DND-41 (cell line): ENCODE results near the gene STAC.

Source experiments
- EZH2 ChIP-seq: IDR thresholded peaks from 3 replicates; pipeline ENCODE4 v1.6.1; 2012; ENCODE audit warnings: borderline replicate concordance, low read depth, mild to moderate bottlenecking, moderate library complexity, low read length, inconsistent platforms; ENCODE audit not compliant: severe bottlenecking
- TF ChIP-seq, protein P1 (sequence below): IDR thresholded peaks from 2 replicates; pipeline ENCODE4 v1.5.1; 2012; ENCODE audit warnings: borderline replicate concordance, low read length, moderate library complexity, mild to moderate bottlenecking; ENCODE audit not compliant: poor library complexity, severe bottlenecking; ENCODE audit errors: extremely low read depth

DNA sequence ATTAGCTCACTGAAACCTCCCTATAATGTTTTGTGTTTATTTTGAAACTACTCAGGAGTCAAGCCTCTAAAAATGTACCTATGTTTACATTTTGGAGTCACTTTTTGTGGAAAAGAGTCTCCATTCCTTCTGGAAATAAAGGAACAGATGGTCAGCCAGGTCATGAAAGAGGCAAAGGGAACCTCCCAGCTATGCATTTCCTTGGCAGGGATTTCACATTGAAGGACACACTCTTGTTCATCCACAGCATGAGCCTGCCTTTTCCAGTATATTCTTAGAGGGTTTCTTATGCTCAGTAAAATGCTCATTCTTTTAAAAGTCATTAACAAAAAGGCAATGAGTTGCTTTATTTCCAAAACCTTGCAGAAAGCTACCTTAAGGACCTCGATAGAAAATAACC is 20.8 kb downstream of the STAC start:
- no peak for TF ChIP-seq EZH2
- TF ChIP-seq, protein P1, sequence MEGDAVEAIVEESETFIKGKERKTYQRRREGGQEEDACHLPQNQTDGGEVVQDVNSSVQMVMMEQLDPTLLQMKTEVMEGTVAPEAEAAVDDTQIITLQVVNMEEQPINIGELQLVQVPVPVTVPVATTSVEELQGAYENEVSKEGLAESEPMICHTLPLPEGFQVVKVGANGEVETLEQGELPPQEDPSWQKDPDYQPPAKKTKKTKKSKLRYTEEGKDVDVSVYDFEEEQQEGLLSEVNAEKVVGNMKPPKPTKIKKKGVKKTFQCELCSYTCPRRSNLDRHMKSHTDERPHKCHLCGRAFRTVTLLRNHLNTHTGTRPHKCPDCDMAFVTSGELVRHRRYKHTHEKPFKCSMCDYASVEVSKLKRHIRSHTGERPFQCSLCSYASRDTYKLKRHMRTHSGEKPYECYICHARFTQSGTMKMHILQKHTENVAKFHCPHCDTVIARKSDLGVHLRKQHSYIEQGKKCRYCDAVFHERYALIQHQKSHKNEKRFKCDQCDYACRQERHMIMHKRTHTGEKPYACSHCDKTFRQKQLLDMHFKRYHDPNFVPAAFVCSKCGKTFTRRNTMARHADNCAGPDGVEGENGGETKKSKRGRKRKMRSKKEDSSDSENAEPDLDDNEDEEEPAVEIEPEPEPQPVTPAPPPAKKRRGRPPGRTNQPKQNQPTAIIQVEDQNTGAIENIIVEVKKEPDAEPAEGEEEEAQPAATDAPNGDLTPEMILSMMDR: no peak
